ENCODE measurements around the gene HMGB1.

Gene HMGB1

DNA sequence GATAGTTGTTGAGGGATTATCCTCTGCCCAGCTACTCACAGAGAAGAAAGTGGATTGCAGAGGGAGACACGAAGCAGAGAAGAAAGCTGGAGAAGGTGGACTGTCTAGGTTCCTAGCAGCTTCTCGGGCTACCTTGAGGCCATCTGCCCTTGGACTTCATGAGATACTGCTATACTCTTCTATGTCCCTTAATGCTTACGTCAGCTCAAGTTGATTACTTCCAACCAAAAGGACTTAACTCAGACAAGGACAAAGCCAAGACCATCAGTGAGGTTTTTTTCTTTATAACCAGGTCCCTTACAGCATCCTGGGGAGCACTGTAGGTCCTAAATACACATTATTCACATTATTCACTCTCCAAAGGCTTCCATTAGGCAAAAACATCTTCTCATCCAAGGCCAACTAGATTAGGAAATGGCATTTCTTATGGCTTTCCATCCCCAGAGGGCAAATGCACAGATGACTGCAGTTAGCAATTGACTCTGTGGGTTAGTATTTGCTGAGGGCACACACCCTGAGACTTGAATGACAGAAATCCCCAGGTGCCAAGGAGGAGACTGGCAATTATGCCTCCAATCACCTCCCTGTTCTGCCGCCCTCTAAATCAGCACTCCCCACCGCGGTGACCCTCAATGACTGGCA is 47.5 kb downstream of the HMGB1 start:
- intact Hi-C loops (cut with DNase I; ENCODE audit: low total_unique reads): no loop called here
- H3K4me3 ChIP-seq: no peak overlapping the region
- TF ChIP-seq, protein P1, sequence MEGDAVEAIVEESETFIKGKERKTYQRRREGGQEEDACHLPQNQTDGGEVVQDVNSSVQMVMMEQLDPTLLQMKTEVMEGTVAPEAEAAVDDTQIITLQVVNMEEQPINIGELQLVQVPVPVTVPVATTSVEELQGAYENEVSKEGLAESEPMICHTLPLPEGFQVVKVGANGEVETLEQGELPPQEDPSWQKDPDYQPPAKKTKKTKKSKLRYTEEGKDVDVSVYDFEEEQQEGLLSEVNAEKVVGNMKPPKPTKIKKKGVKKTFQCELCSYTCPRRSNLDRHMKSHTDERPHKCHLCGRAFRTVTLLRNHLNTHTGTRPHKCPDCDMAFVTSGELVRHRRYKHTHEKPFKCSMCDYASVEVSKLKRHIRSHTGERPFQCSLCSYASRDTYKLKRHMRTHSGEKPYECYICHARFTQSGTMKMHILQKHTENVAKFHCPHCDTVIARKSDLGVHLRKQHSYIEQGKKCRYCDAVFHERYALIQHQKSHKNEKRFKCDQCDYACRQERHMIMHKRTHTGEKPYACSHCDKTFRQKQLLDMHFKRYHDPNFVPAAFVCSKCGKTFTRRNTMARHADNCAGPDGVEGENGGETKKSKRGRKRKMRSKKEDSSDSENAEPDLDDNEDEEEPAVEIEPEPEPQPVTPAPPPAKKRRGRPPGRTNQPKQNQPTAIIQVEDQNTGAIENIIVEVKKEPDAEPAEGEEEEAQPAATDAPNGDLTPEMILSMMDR (IDR thresholded peaks at IDR 0.05): no peak
- no peaks in the 10 kb centered on the region for H3K27me3 ChIP-seq
- no peaks in the 10 kb centered on the region for H3K9me3 ChIP-seq
- H3K4me1 ChIP-seq: peaks cover 0 to 12% (median 11%) of the 10 kb centered on the region in 4 donors
- DNase-seq: no peak
- no peaks in the 10 kb centered on the region for H3K36me3 ChIP-seq
- no peak overlapping the region for H3K27ac ChIP-seq

DNA sequence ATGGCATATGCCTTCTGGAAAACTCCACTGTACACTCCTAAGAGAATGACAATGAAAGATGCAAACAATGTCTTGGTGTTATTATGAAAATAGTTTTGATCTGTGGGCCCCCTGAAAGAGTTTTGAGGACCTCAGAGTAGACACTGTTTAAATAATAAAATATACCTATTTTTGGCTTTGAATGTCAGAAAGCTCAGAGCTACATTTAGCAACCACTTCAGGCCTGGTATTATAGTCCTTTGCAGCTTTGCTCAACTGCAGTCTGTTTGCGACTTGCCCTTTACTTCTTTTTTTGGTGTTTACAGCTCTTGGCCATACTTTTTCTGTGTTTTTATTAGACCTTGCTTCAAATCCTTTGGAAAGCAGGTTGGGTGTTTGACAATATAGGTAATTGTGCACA is 49.3 kb downstream of the HMGB1 start:
- intact Hi-C loops (cut with DNase I; ENCODE audit: low total_unique reads): no loop called here
- no peak overlapping the region for H3K27ac ChIP-seq
- H3K36me3 ChIP-seq: no peaks in the 10 kb centered on the region
- no peak for DNase-seq
- H3K4me1 ChIP-seq: peaks cover 0 to 10% (median 10%) of the 10 kb centered on the region in 4 donors
- no peak overlapping the region for H3K4me3 ChIP-seq
- TF ChIP-seq, protein P1 (IDR thresholded peaks at IDR 0.05): no peak
- no peaks in the 10 kb centered on the region for H3K9me3 ChIP-seq
- no peaks in the 10 kb centered on the region for H3K27me3 ChIP-seq

DNA sequence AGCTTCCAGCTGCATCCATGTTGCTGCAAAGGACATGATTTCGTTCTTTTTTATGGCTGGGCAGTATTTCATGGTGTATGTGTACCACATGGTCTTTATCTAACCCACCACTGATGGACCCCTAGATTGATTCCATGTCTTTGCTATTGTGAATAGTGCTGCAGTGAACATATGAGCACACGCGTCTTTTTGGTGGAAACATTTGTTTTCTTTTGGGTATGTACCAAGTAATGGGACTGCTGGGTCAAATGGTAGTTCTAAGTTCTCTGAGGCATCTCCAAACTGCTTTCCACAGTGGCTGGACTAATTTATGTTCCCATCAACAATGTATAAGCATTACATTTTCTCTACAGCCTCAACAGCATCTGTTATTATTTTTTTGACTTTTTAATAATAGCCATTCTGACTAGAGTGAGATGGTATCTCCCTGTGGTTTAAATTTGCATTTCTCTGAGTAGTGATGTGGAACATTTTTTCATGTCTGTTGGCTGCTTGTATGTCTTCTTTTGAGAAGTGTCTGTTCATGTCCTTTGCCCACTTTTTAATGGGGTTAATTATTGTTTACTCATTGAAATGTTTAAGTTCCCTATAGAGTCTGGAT is 50.2 kb downstream of the HMGB1 start:
- peaks cover 0 to 4% (median 3%) of the 10 kb centered on the region in 4 donors for H3K4me1 ChIP-seq
- TF ChIP-seq, protein P1 (IDR thresholded peaks at IDR 0.05): no peak
- H3K36me3 ChIP-seq: no peaks in the 10 kb centered on the region
- no peak overlapping the region for H3K4me3 ChIP-seq
- intact Hi-C loops (cut with DNase I; ENCODE audit: low total_unique reads): no loop called here
- no peak for DNase-seq
- H3K9me3 ChIP-seq: no peaks in the 10 kb centered on the region
- no peak overlapping the region for H3K27ac ChIP-seq
- H3K27me3 ChIP-seq: no peaks in the 10 kb centered on the region

DNA sequence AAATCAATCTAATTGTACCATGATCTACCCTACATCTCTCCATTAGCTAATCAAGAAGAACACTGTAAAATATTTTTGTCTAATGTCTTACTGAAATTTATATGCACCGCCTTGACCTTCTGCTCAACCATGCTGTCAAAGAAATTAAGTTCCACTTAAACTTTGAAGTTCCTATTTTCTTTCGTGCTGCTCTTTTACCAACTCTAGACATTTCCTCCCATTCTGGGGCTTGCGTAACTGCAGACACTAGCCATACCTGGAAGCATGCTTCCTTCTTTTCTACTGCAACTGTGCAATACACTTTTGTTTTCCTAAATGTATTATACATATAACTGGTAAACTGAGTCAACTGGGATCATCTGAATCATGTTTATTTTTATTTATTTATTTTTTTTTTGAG is 51.9 kb downstream of the HMGB1 start:
- intact Hi-C loops (cut with DNase I; ENCODE audit: low total_unique reads): no loop called here
- Histone ChIP-seq H3K36me3 (no peaks in the 10 kb centered on the region), H3K4me3 (no peak overlapping the region), H3K4me1 (peaks cover 0 to 19% (median 11%) of the 10 kb centered on the region in 4 donors), H3K27ac (no peak overlapping the region), H3K27me3 (no peaks in the 10 kb centered on the region), H3K9me3 (no peaks in the 10 kb centered on the region)
- TF ChIP-seq, protein P1 (IDR thresholded peaks at IDR 0.05): no peak
- no peak for DNase-seq

DNA sequence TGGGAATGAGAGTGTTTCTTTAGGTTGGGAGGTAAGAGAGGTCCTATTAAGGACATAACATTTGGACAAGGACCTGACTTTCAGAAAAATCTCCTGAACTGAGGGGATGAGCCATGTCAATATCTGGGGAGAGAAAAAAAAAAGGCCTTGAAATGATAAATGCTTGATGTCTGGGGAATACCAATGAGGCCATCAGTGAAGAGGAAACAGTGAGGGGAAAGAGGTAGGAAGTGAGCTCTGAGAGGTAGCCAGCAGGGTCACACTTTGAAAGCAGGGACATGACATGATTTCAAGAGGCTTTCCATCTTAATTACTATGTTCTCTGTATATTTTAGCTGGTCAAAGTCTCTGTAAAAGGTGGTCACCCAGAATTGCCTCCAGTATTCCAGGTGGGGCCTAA is 53.4 kb downstream of the HMGB1 start:
- intact Hi-C loops (cut with DNase I; ENCODE audit: low total_unique reads): no loop called here
- Histone ChIP-seq H3K4me3 (no peak overlapping the region), H3K9me3 (no peaks in the 10 kb centered on the region), H3K4me1 (peaks cover 0 to 33% (median 16%) of the 10 kb centered on the region in 4 donors), H3K36me3 (no peaks in the 10 kb centered on the region), H3K27me3 (no peaks in the 10 kb centered on the region), H3K27ac (no peak overlapping the region)
- no peak for DNase-seq
- TF ChIP-seq, protein P1 (IDR thresholded peaks at IDR 0.05): no peak
